GM23338 (cell line): ENCODE data around the gene GPR176.
"Not testable (repeated sequence)": the region's sequence is repeated elsewhere in the genome, so short reads cannot be mapped to it uniquely, and the experiment has no call there.

ENCODE experiments used
- CREB1 ChIP-seq: fragments of 250-450 bp; sonication (Bioruptor Pico); IDR thresholded peaks from 2 replicates; pipeline ENCODE4 v1.5.0; 2020; ENCODE audit warnings: low read depth, mild to moderate bottlenecking, moderate library complexity
- CTCF ChIP-seq, 2 experiments: fragments of 200-600 bp in 1 of 2; sonication (generic) in 1 of 2; conservative IDR thresholded peaks; 2 replicates each; pipeline versions ENCODE4 v1.5.1 to v1.6.1; 2016 to 2017; ENCODE audit warnings: antibody characterized with exemption in 2 of 2, low read depth in 2 of 2, mild to moderate bottlenecking in 2 of 2, moderate library complexity in 1 of 2
- EZH2 ChIP-seq: fragments of 200-600 bp; sonication (generic); IDR thresholded peaks from one replicate; pipeline ENCODE4 v1.8.0; 2017; ENCODE audit warnings: antibody characterized with exemption, mild to moderate bottlenecking, low read depth; ENCODE audit not compliant: unreplicated experiment
- EZH2phosphoT487 ChIP-seq: fragments of 200-600 bp; sonication (generic); IDR thresholded peaks from one replicate; pipeline ENCODE4 v1.8.1; 2018; ENCODE audit warnings: antibody characterized with exemption; ENCODE audit not compliant: unreplicated experiment
- JUNB ChIP-seq: IDR thresholded peaks from one replicate; pipeline ENCODE4 v1.6.1; 2016; ENCODE audit warnings: antibody characterized with exemption; ENCODE audit not compliant: unreplicated experiment
- NANOG ChIP-seq: IDR thresholded peaks from 2 replicates; pipeline ENCODE4 v1.6.1; 2016; ENCODE audit warnings: antibody characterized with exemption, borderline replicate concordance
- POLR2AphosphoS5 ChIP-seq: IDR thresholded peaks from 2 replicates; pipeline ENCODE4 v1.6.1; 2016; ENCODE audit warnings: antibody characterized with exemption, low read depth
- REST ChIP-seq: IDR thresholded peaks from one replicate; pipeline ENCODE4 v1.6.1; 2018; ENCODE audit warnings: antibody characterized with exemption; ENCODE audit not compliant: unreplicated experiment
- STAT1 ChIP-seq: IDR thresholded peaks from one replicate; pipeline ENCODE4 v1.6.1; 2016; ENCODE audit warnings: antibody characterized with exemption; ENCODE audit not compliant: unreplicated experiment
- ZNF114 ChIP-seq: fragments of 250-450 bp; sonication (Bioruptor Pico); IDR thresholded peaks from 2 replicates; pipeline ENCODE4 v1.5.0; 2020; ENCODE audit warnings: mild to moderate bottlenecking, moderate library complexity

- not testable (repeated sequence) for TF ChIP-seq CTCF (conservative IDR thresholded peaks at IDR 0.05; ENCODE audit: low read depth in 2 of 2); JUNB; EZH2; POLR2AphosphoS5; STAT1; REST; CREB1; EZH2phosphoT487; NANOG; ZNF114 (CRISPR knock-in tag)
Measured at GRCh38 chr15:39812651-39813050, 107.4 kb downstream of the GPR176 start.
